GM18505 (cell line): ENCODE data around the gene SDR42E1.

Experiments
- ATAC-seq: cut with Tn5 transposase; IDR thresholded peaks from one replicate; pipeline ENCODE4 v1.9.1; 2021; ENCODE audit not compliant: unreplicated experiment
- POLR2A ChIP-seq: IDR thresholded peaks from 4 replicates; pipeline ENCODE4 v1.6.1; 2011; ENCODE audit warnings: borderline replicate concordance; ENCODE audit not compliant: insufficient read depth, insufficient read length; ENCODE audit errors: extremely low read depth

Gene SDR42E1

GRCh38 chr16:82045465-82045864 lies 34.2 kb upstream of the SDR42E1 start:
- no peak for ATAC-seq
- TF ChIP-seq POLR2A: no peak

GRCh38 chr16:82044585-82044911 lies 33.3 kb upstream of the SDR42E1 start:
- TF ChIP-seq POLR2A: no peak
- ATAC-seq: no peak

DNA sequence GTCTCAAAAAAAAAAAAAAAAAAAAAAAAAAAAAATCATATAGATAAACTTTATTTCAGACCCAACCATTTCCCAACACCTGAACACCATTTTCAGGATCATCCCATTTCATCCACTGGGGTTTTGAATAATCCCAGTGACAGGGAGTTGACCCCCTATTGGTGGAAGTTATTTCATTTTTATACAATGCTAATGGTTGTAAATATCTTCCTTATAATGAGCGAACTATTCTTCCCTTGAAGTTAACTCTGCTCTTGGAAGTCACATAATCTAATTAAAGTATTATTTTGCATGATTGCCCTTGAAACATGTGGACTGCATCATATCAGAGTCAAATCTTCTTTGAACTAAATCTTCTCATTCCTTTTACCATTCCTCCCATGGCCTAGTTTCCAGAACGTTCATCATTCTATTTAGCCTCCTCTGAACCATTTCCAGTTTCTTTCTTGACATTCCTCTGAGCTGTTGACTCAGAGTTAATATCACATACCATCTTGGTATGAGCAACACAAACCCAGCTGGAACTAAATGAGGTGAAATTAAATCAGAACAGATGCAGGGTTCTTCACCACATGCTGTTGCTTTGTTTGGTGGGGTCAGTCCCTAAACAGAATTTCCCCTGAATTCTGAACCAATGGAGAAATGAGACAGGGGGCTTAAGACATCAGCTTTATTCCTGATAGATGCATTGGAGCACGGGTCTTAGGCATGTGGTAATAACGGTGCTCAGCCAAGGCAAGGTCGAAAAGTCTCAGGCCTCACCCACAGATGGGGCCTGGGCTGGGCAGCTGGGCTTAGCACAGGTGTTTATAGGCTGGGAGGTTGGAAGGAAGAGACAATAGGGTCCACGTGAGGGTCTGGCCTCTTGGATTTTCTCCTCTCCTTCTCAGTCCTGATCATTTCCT lies 32.7 kb upstream of the SDR42E1 start:
- TF ChIP-seq POLR2A: no peak
- ATAC-seq: no peak

DNA sequence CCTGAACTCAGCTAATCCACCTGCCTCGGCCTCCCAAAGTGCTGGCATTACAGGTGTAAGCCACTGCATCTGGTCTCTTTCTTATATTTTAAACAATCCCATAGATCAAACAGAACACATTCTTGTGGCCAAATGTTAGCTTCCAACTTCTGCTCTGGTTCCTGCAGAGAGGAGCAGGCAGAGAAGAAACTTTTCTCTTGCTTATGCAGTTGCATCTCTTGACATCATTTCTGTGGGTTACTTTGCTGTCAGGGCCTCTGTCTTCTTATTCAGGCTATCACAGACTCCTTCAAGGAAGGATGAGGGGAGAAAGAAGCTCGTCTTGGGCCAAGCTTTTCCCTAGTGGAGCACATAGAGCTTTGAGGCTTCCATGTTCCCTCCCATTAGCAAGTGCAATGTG lies 31.6 kb upstream of the SDR42E1 start:
- TF ChIP-seq POLR2A: no peak
- ATAC-seq: no peak

GRCh38 chr16:82042144-82042543 lies 30.9 kb upstream of the SDR42E1 start:
- ATAC-seq: no peak
- TF ChIP-seq POLR2A: no peak

GRCh38 chr16:82041542-82041941 lies 30.3 kb upstream of the SDR42E1 start:
- no peak for TF ChIP-seq POLR2A

GRCh38 chr16:82040296-82040695 lies 29.0 kb upstream of the SDR42E1 start:
- TF ChIP-seq POLR2A: no peak
- ATAC-seq: no peak

More at GRCh38 chr16:82041542-82041941, 30.3 kb upstream of the SDR42E1 start:
- ATAC-seq: no peak

- no peak for ATAC-seq
Measured at GRCh38 chr16:82037666-82038065, 26.4 kb upstream of the SDR42E1 start.

DNA sequence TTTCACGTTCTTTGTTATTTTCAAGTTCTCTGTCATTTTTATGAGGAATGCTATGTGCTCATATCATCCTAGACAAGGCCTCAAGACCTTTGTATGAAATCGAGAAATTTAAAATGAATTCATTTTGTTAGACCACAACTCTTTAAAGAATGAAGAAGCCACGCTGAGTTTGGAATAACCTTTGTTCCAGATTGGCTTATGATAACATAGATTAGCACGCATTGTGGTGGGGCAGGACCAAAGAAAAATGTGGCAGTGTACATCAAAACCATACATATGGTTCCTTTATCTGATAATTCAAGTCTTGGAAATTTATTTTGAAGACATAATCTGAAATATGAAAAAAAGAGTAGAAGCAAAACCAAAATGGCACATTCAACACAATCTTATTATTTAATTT lies 26.0 kb upstream of the SDR42E1 start:
- no peak for ATAC-seq
- no peak for TF ChIP-seq POLR2A

More at GRCh38 chr16:82037666-82038065, 26.4 kb upstream of the SDR42E1 start:
- no peak for TF ChIP-seq POLR2A

GRCh38 chr16:82034981-82035612 lies 23.8 kb upstream of the SDR42E1 start, which contains the start of gene HSD17B2:
Gene HSD17B2 (plus strand): TSS chr16:82035253. CDS start chr16:82035425, 172 bp downstream.
- no peak for ATAC-seq
- TF ChIP-seq POLR2A: no peak

DNA sequence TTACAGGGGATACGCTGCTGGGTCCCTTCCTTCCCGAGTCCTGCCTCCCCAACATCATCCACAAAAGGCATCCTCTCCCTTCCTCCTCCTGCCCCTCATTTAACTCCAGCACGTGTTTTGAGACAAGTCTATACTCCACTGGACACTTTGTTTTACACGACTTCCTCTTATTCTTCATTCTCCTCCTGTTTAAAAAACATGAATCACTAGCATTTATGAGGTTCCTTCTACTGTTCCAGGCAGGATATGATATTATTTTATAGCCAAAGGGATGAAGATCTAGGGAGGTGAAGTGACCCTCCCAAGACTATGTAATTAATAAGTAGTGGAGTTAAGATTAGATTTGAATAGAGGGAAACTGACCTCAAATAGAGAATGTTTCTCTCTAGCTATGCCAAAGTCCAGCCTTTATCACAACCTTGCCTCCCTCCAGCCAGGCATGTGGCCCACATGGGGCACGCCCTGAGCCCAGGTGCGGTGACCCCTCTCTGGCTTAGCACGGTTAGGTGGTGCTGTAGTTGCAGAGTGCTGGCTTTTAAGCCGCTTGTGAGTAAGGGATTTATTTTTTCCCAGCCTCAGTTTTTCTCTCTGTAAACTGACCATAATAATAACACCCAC lies 22.5 kb upstream of the SDR42E1 start:
- ATAC-seq: no peak
- TF ChIP-seq POLR2A: no peak

- ATAC-seq: no peak
- TF ChIP-seq POLR2A: no peak
Measured at GRCh38 chr16:82033006-82033405, 21.7 kb upstream of the SDR42E1 start.
